Right kidney (tissue), 1 donor: Measurements from ENCODE around the gene METTL23.
A peak's percentile ranks its signal among the peaks of the same experiment; 100 is the strongest.
"Not testable (repeated sequence)": the region's sequence is repeated elsewhere in the genome, so short reads cannot be mapped to it uniquely, and the experiment has no call there.

Experiments used
- DNase-seq: peaks from one replicate; pipeline ENCODE4 v3.0.0-alpha.2; 2016

The METTL23 gene

DNA sequence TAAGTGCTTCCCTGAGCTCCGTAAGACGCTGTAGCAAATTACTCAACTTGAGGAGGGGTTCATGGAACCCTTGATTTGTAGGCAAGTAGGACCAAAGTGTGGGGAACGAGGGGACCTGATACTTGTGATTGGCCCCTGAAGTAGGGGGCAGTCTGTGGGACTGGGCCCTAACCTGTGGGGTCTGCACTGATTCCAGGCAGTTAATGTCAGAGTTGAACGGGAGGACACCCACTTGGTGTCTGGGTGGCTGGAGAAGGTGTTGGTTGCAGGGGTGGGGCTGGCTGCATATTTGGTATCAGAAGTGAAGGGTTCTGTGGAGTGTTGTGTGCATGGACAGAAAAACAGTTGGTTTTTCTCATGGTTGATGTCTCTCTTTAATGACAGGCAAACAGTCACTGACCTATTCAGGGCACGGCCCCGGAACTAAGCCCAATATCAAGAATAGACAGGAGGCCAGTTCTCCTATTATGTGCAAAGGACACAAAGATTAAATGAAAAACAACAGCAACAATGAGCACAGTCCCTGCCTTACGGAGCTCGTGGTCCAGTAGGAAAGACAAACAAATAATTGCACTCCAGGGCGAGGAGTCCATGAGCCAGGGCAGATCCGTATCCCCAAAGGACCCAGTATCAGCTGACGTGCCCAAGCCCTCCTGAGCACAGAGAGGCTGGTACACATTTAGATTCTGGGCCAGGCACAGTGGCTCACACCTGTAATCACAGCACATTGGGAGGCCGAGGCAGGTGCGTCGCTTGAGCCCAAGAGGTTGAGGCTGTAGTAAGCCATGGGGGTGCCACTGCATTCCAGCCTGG, 35.1 kb upstream of the METTL23 start:
- no peak for DNase-seq

GRCh38 chr17:76695059-76695831, 31.4 kb upstream of the METTL23 start:
- DNase-seq: no peak

GRCh38 chr17:76696763-76697701, 29.6 kb upstream of the METTL23 start:
- DNase-seq: no peak

GRCh38 chr17:76697702-76698465, 28.8 kb upstream of the METTL23 start:
- DNase-seq: peak; percentile 63

DNA sequence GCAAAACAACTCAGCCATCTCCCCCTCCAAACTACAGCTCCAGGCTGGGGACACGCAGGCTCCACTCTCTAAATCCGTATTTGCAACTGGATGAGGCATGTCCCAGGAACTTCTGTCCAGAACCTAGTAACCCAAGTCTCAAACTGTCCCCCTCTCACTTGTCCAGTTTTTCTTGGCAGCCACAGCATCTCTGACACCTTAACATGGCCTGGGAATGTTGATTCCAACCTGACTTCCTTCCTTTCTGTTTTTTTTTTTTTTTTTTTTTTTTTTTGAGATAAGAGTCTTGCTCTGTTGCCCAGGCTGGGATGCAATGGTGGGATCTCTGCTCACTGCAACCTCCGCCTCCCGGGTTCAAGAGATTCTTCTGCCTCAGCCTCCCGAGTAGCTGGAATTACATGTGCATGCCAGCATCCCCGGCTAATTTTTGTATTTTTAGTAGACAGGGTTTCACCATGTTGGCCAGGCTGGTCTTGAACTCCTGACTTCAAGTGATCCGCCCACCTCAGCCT, 28.1 kb upstream of the METTL23 start:
- not testable (repeated sequence) for DNase-seq

DNA sequence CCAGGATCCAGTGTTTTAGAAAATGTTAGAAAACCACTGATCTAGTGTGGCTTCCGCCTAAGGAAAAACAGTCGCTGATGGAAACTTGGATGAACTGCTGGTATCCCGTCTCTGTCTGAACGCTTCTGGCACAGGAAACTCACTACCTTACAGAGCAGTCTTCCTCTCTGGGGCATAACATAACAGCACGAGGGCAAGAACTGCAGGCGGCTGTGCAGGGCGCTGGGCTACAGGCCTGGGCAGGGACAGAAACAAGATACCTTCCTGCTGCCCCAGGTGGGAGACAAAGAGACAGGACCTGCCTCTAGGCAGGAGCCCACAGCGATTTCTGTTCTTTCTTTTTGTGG, 26.4 kb upstream of the METTL23 start:
- DNase-seq: no peak

GRCh38 chr17:76700617-76701470, 25.8 kb upstream of the METTL23 start:
- peak; percentile 75 for DNase-seq

- no peak for DNase-seq
These were observed 25.1 kb upstream of the METTL23 start for GRCh38 chr17:76701471-76701967.

DNA sequence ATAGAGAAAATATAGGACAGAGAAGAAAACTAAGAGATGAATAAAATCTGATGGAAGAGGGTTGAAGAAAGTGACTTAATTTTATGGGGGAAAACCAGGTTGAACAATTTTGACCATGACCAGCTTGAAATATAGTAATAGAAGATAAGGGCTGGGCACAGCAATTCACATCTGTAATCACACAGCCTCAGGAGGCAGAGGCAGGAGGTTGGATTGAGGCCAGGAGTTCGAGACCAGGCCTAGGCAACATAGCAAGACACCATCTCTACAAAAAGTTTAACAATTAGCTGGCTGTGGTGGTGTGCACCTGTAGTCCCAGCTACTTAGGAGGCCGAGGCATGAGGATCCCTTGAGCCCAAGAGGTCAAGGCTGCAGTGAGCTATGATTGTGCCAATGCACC, 24.6 kb upstream of the METTL23 start:
- DNase-seq: no peak

GRCh38 chr17:76702941-76703637, 23.6 kb upstream of the METTL23 start:
- no peak for DNase-seq

DNA sequence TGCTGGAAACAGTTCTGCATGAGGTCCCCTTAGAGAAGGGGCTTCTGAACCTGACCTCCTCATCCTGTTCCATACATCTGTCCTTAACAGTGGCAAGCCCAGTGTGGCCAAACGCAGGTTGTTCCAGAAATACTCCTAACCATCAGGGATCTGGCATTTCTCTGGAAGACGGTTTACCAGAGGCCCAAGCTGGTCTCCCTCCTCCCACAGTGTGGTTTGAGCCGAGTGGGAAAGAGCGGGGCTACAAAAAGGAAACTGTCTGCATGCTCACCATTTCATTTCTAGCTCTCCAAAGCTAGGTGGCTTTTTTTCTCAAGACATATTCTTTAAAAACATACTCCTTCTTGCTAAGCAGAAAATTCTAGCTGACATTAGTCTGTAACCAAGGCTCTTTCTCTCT, 21.8 kb upstream of the METTL23 start:
- no peak for DNase-seq

DNA sequence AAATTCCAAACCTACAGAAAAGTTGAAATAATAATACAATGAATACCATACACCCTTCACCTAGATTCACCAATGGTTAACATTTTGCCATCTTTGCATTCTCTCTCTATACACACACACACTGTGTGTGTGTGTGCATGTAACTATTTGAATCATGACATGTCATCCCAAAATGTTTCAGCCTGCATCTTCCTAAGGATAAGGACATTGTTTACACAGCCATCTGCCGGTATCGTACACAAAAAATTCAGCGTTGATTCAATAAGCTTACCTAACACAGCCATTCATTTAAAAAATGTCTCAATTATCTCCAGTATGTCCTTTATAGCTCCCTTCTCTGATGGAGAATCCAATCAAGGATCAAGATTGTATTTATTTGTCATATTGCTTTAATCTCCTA, 19.8 kb upstream of the METTL23 start:
- no peak for DNase-seq

- no peak for DNase-seq
These were observed 18.4 kb upstream of the METTL23 start for GRCh38 chr17:76707985-76708807.

DNA sequence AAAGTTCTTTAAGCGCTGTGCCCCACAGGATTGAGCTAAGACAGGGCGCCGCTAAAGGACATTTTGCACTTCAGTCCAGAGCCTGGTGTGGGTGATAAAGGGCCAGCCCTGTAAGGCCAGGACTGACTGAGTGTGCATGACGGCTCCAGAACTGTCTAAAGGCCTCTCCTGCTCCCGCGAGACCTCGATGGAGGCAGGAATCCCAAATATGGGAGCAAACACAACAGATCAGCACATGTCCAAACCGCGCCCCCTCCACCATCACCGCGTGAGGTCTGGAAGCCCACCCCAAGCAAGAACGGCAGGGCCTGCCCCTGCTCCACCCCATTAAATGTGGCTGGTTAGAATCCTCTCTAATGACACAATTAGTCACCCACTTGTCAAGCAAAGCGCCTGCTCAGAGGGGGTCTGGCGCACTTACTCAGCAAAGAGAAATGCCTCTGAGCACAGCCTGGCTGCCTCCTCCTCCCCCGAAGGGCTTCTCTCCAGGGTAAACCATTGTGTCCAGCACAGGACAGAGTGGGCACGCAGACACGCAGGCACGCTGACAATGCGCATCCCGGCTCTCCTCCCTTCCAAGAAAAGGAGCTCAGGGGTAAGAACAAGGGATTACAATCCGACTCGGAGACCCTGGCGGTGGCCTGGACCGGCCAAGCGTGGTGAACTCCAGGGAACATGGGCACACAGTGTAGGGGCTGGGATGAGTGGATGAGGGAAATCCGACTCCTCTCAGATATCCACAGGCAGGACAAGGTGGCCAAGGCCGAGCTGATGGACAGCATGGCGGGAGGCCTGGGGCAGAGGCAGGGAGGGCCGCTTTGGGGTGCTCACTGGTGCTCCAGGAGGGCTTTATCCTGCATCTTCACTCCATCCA, 17.3 kb upstream of the METTL23 start:
- peak; percentile 74 for DNase-seq

DNA sequence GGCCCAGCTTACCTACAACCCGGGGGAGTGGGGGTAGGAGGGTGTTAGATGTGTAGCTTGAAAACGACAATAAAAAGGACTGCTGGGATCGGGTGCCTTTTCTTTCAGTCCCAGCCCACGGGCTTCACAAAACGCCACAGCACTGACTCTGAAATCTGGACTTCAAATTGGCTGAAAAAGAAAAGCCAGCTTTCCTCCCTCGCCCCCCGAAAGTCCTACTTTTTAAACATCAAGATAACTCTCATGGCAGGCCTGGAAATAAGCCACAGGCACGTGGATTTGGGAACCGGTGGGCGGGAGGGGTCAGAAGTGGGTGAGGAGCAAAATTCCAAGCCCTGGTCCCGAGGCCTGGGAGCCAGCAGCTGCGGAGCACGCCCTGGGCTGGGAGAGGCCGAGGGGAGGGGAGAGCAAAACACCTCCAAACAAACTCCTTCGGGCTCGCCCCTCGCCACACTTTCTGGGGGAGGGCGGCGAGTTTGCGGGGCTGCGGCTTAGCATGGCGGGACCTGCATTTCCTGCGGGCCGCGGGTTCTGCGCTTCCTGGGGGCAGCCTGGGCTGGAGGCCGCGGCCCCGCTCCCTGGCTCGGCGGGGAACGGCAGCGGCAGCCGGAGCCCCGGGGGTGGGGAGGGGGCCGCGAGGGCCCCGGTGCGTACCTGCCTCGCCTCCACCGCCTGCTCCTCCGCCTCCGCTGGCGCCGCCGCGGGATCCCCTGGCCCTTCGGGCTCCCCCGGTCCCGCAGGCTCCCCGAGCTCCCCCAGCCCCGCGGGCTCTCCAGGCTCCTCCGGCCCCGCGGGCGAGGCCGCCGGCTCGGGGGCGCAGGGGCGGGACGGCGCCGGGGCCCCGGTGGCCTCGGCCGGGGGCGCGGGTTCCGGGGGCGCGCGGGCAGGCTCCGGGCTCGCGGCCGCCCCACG, 16.4 kb upstream of the METTL23 start:
- peak; percentile 70 for DNase-seq

DNA sequence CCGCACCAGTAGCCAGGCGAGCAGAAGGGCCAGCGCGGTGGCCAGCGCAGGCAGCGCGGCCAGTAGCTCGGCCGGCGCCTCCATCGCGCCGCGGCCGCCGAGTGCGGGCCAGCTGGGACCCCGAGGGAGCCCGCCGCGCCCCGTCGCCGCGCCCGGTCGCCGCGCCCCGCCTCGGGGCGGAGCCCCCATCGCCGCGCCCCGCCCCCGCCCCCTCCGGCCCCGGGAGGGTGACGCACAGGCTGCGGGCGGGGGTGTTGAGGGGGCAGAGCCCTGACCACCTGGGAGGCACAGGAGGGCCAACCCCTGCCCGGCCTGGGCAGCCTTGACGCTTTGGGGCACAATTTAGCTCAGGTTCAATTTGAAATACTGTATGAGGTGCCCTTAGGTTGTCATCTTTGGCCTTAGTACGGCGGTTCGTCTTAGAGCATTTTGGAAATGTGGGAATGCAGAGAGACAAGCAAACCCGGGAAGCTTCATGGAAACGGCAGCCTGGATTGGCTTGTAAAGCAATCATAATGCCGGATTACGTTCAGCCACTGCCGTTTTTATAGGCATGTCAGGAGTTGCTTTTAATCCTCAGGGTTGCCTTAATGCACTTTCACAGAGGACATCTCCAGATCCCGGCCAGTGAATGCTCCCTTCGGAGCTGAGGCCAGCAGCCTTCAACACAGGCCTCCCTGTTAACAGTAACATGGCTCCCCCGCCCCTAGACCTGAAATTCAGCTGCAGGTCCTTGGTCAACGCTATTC, 15.6 kb upstream of the METTL23 start, which contains the start of gene MXRA7:
MXRA7 (minus strand) TSS at position 103 of the 749 bp plus-strand sequence; CDS start at position 84, 19 bp downstream.
- peak; percentile 75 for DNase-seq
